Measurements from ENCODE around the gene PPFIBP1.

GRCh38 chr12:27517961-27518665 is 5.9 kb upstream of the PPFIBP1 start:
- TF ChIP-seq, protein P1, sequence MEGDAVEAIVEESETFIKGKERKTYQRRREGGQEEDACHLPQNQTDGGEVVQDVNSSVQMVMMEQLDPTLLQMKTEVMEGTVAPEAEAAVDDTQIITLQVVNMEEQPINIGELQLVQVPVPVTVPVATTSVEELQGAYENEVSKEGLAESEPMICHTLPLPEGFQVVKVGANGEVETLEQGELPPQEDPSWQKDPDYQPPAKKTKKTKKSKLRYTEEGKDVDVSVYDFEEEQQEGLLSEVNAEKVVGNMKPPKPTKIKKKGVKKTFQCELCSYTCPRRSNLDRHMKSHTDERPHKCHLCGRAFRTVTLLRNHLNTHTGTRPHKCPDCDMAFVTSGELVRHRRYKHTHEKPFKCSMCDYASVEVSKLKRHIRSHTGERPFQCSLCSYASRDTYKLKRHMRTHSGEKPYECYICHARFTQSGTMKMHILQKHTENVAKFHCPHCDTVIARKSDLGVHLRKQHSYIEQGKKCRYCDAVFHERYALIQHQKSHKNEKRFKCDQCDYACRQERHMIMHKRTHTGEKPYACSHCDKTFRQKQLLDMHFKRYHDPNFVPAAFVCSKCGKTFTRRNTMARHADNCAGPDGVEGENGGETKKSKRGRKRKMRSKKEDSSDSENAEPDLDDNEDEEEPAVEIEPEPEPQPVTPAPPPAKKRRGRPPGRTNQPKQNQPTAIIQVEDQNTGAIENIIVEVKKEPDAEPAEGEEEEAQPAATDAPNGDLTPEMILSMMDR (IDR thresholded peaks at IDR 0.05), result no peak
- no peak for TF ChIP-seq EZH2 (IDR thresholded peaks at IDR 0.05; ENCODE audit: borderline replicate concordance, insufficient read depth, low read depth, low read length, poor library complexity, severe bottlenecking)
